Measurements from ENCODE around the gene S100A10. TPM values are rescaled to one million over a fixed set of nuclear protein-coding genes. Genes with fewer than 3 reads are reported as not detected.
A peak's percentile ranks its signal among the peaks of the same experiment; 100 is the strongest.

S100A10 gene
- polyA plus RNA-seq, 1 experiment: 40.3 TPM

GRCh38 chr1:151972542-151973248 lies 21.0 kb downstream of the S100A10 start:
- H3K4me3 ChIP-seq (ENCODE audit: low read depth, low read length): no peak overlapping the region
- H3K36me3 ChIP-seq (ENCODE audit: control insufficient read depth, insufficient read depth, low read length): no peaks in the 10 kb centered on the region
- ChIA-PET POLR2A (no interaction called here), CTCF (interaction anchor here (0.6 to 10.2 kb wide), 5 partner anchors 10 to 64 kb away, joined by 3 to 137 read pairs (median 4); no protein-coding TSS in a partner anchor)
- DNase-seq (ENCODE audit: low read depth): peak; percentile 83
- TF ChIP-seq CTCF (IDR thresholded peaks at IDR 0.05; ENCODE audit: insufficient read depth, low read depth, low read length): no peak
- peaks cover 1% of the 10 kb centered on the region; the same call in 1 of the 2 replicates for H3K27me3 ChIP-seq (ENCODE audit: control insufficient read depth, insufficient read depth, low read length)

GRCh38 chr1:151970626-151971025 lies 23.0 kb downstream of the S100A10 start:
- POLR2A ChIA-PET: no interaction called here

GRCh38 chr1:151970128-151970527 lies 23.5 kb downstream of the S100A10 start:
- no peak for TF ChIP-seq CTCF (IDR thresholded peaks at IDR 0.05; ENCODE audit: insufficient read depth, low read depth, low read length)
- Histone ChIP-seq H3K36me3 (ENCODE audit: control insufficient read depth, insufficient read depth, low read length) (no peaks in the 10 kb centered on the region), H3K27me3 (ENCODE audit: control insufficient read depth, insufficient read depth, low read length) (peaks cover 1% of the 10 kb centered on the region; the same call in 1 of the 2 replicates), H3K4me3 (ENCODE audit: low read depth, low read length) (no peak overlapping the region)
- POLR2A ChIA-PET: no interaction called here
- DNase-seq (ENCODE audit: low read depth): no peak
- CTCF ChIA-PET: interaction anchor here (4.5 to 10.2 kb wide), 4 partner anchors 13 to 43 kb away, joined by 44 to 299 read pairs (median 98); partner anchors contain the start of gene S100A10

More at GRCh38 chr1:151970626-151971025, 23.0 kb downstream of the S100A10 start:
- no peak for DNase-seq (ENCODE audit: low read depth)
- TF ChIP-seq CTCF (IDR thresholded peaks at IDR 0.05; ENCODE audit: insufficient read depth, low read depth, low read length): no peak
- Histone ChIP-seq H3K27me3 (ENCODE audit: control insufficient read depth, insufficient read depth, low read length) (peaks cover 1% of the 10 kb centered on the region; the same call in 1 of the 2 replicates), H3K4me3 (ENCODE audit: low read depth, low read length) (no peak overlapping the region), H3K36me3 (ENCODE audit: control insufficient read depth, insufficient read depth, low read length) (no peaks in the 10 kb centered on the region)
- CTCF ChIA-PET: interaction anchor here (4.5 to 10.2 kb wide), 4 partner anchors 12 to 43 kb away, joined by 44 to 299 read pairs (median 98); partner anchors contain the start of gene S100A10

GRCh38 chr1:151968791-151969399 lies 24.8 kb downstream of the S100A10 start:
- Histone ChIP-seq H3K36me3 (ENCODE audit: control insufficient read depth, insufficient read depth, low read length) (no peaks in the 10 kb centered on the region), H3K27me3 (ENCODE audit: control insufficient read depth, insufficient read depth, low read length) (no peaks in the 10 kb centered on the region; the same call in 1 of the 2 replicates), H3K4me3 (ENCODE audit: low read depth, low read length) (no peak overlapping the region)
- DNase-seq (ENCODE audit: low read depth): no peak
- CTCF ChIA-PET: interaction anchor here (0.9 to 10.2 kb wide), 12 partner anchors 11 to 429 kb away, joined by 3 to 299 read pairs (median 12); partner anchors contain the start of genes S100A10 and TUFT1
- POLR2A ChIA-PET: no interaction called here
- no peak for TF ChIP-seq CTCF (IDR thresholded peaks at IDR 0.05; ENCODE audit: insufficient read depth, low read depth, low read length)

GRCh38 chr1:151968058-151968457 lies 25.6 kb downstream of the S100A10 start:
- Histone ChIP-seq H3K27me3 (ENCODE audit: control insufficient read depth, insufficient read depth, low read length) (no peaks in the 10 kb centered on the region; the same call in 1 of the 2 replicates), H3K36me3 (ENCODE audit: control insufficient read depth, insufficient read depth, low read length) (no peaks in the 10 kb centered on the region), H3K4me3 (ENCODE audit: low read depth, low read length) (no peak overlapping the region)
- POLR2A ChIA-PET: no interaction called here
- CTCF ChIA-PET: interaction anchor here (0.6 to 10.2 kb wide), 17 partner anchors 10 to 428 kb away, joined by 3 to 299 read pairs (median 7); partner anchors contain the start of genes S100A10 and TUFT1
- DNase-seq (ENCODE audit: low read depth): no peak
- peak; percentile 77 for TF ChIP-seq CTCF (IDR thresholded peaks at IDR 0.05; ENCODE audit: insufficient read depth, low read depth, low read length)

Measured in BJ (cell line).